Measurements from ENCODE around the gene BRIP1. TPM values are rescaled to one million over a fixed set of nuclear protein-coding genes. Genes with fewer than 3 reads are reported as not detected.

The BRIP1 gene
- total RNA-seq, 2 experiments from 2014 or later: 13.2 to 14.5 TPM

- Mint-ChIP-seq H3K36me3 (ENCODE audit: low read depth) (peaks cover 16% of the 10 kb centered on the region), H3K9me3 (no peaks in the 10 kb centered on the region), H3K4me3 (no peak overlapping the region), H3K4me1 (ENCODE audit: low read depth) (peaks cover 7% of the 10 kb centered on the region), H3K27me3 (no peaks in the 10 kb centered on the region), H3K27ac (no peak overlapping the region)
- ChIA-PET CTCF (no interaction called here), POLR2A (no interaction called here)
- no peak for TF ChIP-seq CTCF (IDR thresholded peaks at IDR 0.05)
- intact Hi-C loops (cut with micrococcal nuclease): no loop called here
- ATAC-seq (no peak), DNase-seq (no peak)
These were observed 47.3 kb downstream of the BRIP1 start for GRCh38 chr17:61815863-61816503.

DNA sequence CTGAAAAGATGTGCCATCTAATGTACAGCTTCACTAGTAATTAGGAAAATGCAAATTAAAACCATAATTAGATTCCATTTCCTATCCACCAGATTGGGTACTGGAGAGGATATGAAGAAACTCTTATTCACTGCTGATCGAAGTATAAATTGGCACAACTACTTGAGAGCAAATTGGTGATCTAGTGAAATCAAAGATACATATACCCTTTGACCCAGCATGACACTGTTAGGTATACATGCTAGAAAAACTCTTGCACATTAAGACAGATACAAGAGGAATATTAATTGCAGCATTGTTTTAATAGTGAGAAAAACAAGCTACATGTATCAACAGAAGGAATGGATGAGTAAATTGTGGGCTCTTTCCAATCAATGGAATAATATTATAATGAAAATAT is 48.8 kb downstream of the BRIP1 start:
- CTCF ChIA-PET: no interaction called here

GRCh38 chr17:61813211-61813610 is 50.1 kb downstream of the BRIP1 start:
- CTCF ChIA-PET: interaction anchor here (0.8 kb wide), 1 partner anchor 21 kb away, joined by 3 read pairs; no protein-coding TSS in a partner anchor
- no peak for TF ChIP-seq CTCF (IDR thresholded peaks at IDR 0.05)
- DNase-seq (no peak), ATAC-seq (no peak)
- H3K36me3 Mint-ChIP-seq (ENCODE audit: low read depth): peaks cover 6% of the 10 kb centered on the region
- H3K27ac Mint-ChIP-seq: no peak overlapping the region
- POLR2A ChIA-PET: no interaction called here
- intact Hi-C loops (cut with micrococcal nuclease): no loop called here
- H3K27me3 Mint-ChIP-seq: no peaks in the 10 kb centered on the region
- no peaks in the 10 kb centered on the region for H3K9me3 Mint-ChIP-seq
- H3K4me1 Mint-ChIP-seq (ENCODE audit: low read depth): peaks cover 13% of the 10 kb centered on the region
- H3K4me3 Mint-ChIP-seq: no peak overlapping the region

More for the DNA sequence above, 48.8 kb downstream of the BRIP1 start:
- no peak for TF ChIP-seq CTCF (IDR thresholded peaks at IDR 0.05)
- Mint-ChIP-seq H3K4me1 (ENCODE audit: low read depth) (peaks cover 13% of the 10 kb centered on the region), H3K4me3 (no peak overlapping the region), H3K27ac (no peak overlapping the region), H3K9me3 (no peaks in the 10 kb centered on the region), H3K36me3 (ENCODE audit: low read depth) (peaks cover 8% of the 10 kb centered on the region), H3K27me3 (no peaks in the 10 kb centered on the region)
- intact Hi-C loops (cut with micrococcal nuclease): no loop called here
- POLR2A ChIA-PET: no interaction called here
- ATAC-seq (no peak), DNase-seq (no peak)

- Mint-ChIP-seq H3K4me1 (ENCODE audit: low read depth) (peaks cover 13% of the 10 kb centered on the region), H3K9me3 (no peaks in the 10 kb centered on the region), H3K4me3 (no peak overlapping the region), H3K36me3 (ENCODE audit: low read depth) (peaks cover 6% of the 10 kb centered on the region), H3K27ac (no peak overlapping the region), H3K27me3 (no peaks in the 10 kb centered on the region)
- DNase-seq: no peak
- intact Hi-C loops (cut with micrococcal nuclease): no loop called here
- ChIA-PET CTCF (no interaction called here), POLR2A (no interaction called here)
- TF ChIP-seq CTCF (IDR thresholded peaks at IDR 0.05): no peak
- no peak for ATAC-seq
These were observed 50.6 kb downstream of the BRIP1 start for GRCh38 chr17:61812747-61813146.

DNA sequence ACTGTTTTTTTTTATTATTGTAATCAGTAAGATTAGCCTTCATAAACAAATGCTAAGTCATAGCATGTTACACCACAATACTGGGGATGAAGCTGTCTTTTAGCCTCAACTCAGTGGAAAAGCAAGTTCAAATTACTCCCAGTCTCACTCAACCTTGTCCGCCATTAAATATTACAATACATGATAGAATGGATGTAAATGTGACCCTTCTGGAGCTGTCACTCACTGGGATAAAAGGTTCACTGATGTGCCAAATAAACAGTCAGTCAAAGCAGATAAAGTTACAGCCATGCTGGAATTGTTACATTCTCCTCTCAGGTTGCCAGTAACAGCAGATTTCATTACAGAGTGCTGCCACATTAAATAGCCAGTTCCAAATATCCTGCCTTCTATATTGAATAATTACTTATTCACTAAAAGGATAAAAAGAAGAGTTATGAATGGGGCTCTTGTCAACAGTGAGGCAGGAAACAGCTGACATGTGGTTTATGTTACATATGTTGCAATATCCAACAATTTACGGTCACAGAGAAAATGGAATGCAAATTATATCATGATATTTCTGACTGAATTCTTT is 53.4 kb downstream of the BRIP1 start:
- Mint-ChIP-seq H3K4me1 (ENCODE audit: low read depth) (peaks cover 6% of the 10 kb centered on the region), H3K36me3 (ENCODE audit: low read depth) (peaks cover 6% of the 10 kb centered on the region), H3K27me3 (no peaks in the 10 kb centered on the region), H3K27ac (no peak overlapping the region), H3K9me3 (no peaks in the 10 kb centered on the region), H3K4me3 (no peak overlapping the region)
- POLR2A ChIA-PET: no interaction called here
- ATAC-seq: no peak
- TF ChIP-seq CTCF (IDR thresholded peaks at IDR 0.05): no peak
- no peak for DNase-seq
- CTCF ChIA-PET: no interaction called here
- intact Hi-C loops (cut with micrococcal nuclease): no loop called here

Measured in activated CD8-positive, alpha-beta T cell treated with anti-CD3 and anti-CD28 coated beads for 36 hours (primary cell).